OCI-LY7 (cell line): Measurements from ENCODE around the gene FAM171A1. TPM values are rescaled to one million over a fixed set of nuclear protein-coding genes. Genes with fewer than 3 reads are reported as not detected.

Source experiments
- BruUV-seq: library from RNA; stranded (reverse); fragments of 400-500 nt; replicated peaks from 2 replicates; lab custom pipeline; 2021; lab: Mats Ljungman, UMichigan
- CTCF ChIA-PET: fragments of 300-600 bp; sonication (Branson Sonifier 250); formaldehyde crosslinking; loops from one replicate; lab custom pipeline; 2022; ENCODE audit warnings: antibody characterized with exemption; ENCODE audit not compliant: unreplicated experiment; lab: Charles Lee
- POLR2A ChIA-PET: fragments of 300-600 bp; sonication (Branson Sonifier 250); formaldehyde crosslinking; loops from one replicate; lab custom pipeline; 2022; ENCODE audit warnings: antibody characterized with exemption; lab: Charles Lee
- DNase-seq: peaks from one replicate; pipeline ENCODE4 v3.0.0-alpha.2; 2015; ENCODE audit warnings: low spot score
- H2AFZ ChIP-seq: fragments of 200-600 bp; sonication (generic), shearing (Covaris generic); 2 replicates; pipeline ENCODE4 v1.6.1; 2014; ENCODE audit warnings: mild to moderate bottlenecking, antibody characterized with exemption, low read length, moderate library complexity
- H3K27ac ChIP-seq: fragments of 200-600 bp; sonication (generic); 2 replicates; pipeline ENCODE4 v1.5.1; 2014; ENCODE audit warnings: mixed run types, low read depth, mild to moderate bottlenecking, moderate library complexity, low read length, inconsistent platforms; ENCODE audit not compliant: poor library complexity, severe bottlenecking
- H3K36me3 ChIP-seq: fragments of 200-600 bp; sonication (generic); 2 replicates; pipeline ENCODE4 v1.6.1; 2014; ENCODE audit warnings: mild to moderate bottlenecking, antibody characterized with exemption, low read length, moderate library complexity, mixed read lengths; ENCODE audit not compliant: insufficient read depth
- H3K4me1 ChIP-seq: fragments of 200-600 bp; sonication (generic); 2 replicates; pipeline ENCODE4 v1.5.1; 2014; ENCODE audit warnings: mild to moderate bottlenecking, low read length; ENCODE audit not compliant: insufficient read depth, poor library complexity, severe bottlenecking
- H3K4me2 ChIP-seq: fragments of 200-600 bp; sonication (generic); 2 replicates; pipeline ENCODE4 v1.6.1; 2014; ENCODE audit warnings: mild to moderate bottlenecking, low read length
- H3K4me3 ChIP-seq: fragments of 200-600 bp; sonication (generic); 2 replicates; pipeline ENCODE4 v1.5.1; 2014; ENCODE audit warnings: mild to moderate bottlenecking, low read depth, low read length; ENCODE audit not compliant: poor library complexity, severe bottlenecking
- H3K79me2 ChIP-seq: fragments of 200-600 bp; sonication (generic); 2 replicates; pipeline ENCODE4 v1.6.1; 2016; ENCODE audit warnings: low read depth, mild to moderate bottlenecking, low read length, moderate library complexity, mixed read lengths; ENCODE audit not compliant: insufficient read depth
- H3K9me2 ChIP-seq: fragments of 200-600 bp; sonication (generic); 2 replicates; pipeline ENCODE4 v1.6.1; 2016; ENCODE audit warnings: mild to moderate bottlenecking, low read length, mixed read lengths; ENCODE audit not compliant: insufficient read depth
- H3K9me3 ChIP-seq: fragments of 200-600 bp; sonication (generic); 2 replicates; pipeline ENCODE4 v1.6.1; 2014; ENCODE audit warnings: mild to moderate bottlenecking, mixed run types, low read length, mixed read lengths
- H4K20me1 ChIP-seq: fragments of 200-600 bp; sonication (generic); 2 replicates; pipeline ENCODE4 v1.6.1; 2014; ENCODE audit warnings: mild to moderate bottlenecking, antibody characterized with exemption, low read length, moderate library complexity, mixed read lengths; ENCODE audit not compliant: insufficient read depth
- CTCF ChIP-seq: fragments of 200-600 bp; sonication (generic); conservative IDR thresholded peaks from 2 replicates; pipeline ENCODE4 v1.5.1; 2014; ENCODE audit warnings: mild to moderate bottlenecking, antibody characterized with exemption, low read length, moderate library complexity, mixed read lengths
- EZH2phosphoT487 ChIP-seq: fragments of 200-600 bp; sonication (generic); IDR thresholded peaks from 2 replicates; pipeline ENCODE4 v1.6.1; 2018; ENCODE audit warnings: low read depth, borderline replicate concordance, mild to moderate bottlenecking, mixed run types, antibody characterized with exemption, low read length, moderate library complexity, mixed read lengths
- intact Hi-C: fragments of 100-400 bp; cut with micrococcal nuclease; formaldehyde crosslinking; loops from one replicate; pipeline ENCODE4 v1.10.0; 2022; ENCODE audit not compliant: unreplicated experiment
- total RNA-seq, 2 experiments: library from RNA; depleted of rRNA in 1 of 2; stranded (reverse); fragments of >200 nt in 1 of 2; shearing (Covaris generic) in 1 of 2; gene quantifications; 2 replicates each; pipeline ENCODE4 v1.2.3, GENCODE V29; 2014 to 2022

Gene FAM171A1
- total RNA-seq, 2 experiments from 2014 or later = not detected

DNA sequence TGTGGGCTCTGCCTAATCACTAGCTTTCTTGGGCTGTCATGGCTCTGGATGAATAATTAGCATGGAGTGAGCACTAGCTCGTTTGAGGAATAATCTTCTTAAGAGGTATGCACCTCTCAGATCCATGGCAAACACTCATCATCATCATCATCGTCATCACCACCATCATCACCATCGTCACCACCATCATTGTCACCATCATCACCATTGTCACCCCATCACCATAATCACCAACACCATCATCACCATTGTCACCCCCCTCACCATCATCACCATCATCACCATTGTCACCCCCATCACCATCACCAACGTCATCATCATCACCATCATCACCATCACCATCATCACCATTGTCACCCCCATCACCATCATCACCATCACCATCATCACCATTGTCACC is 141.8 kb downstream of the FAM171A1 start:
- H3K36me3 ChIP-seq = no peaks in the 10 kb centered on the region

GRCh38 chr10:15228426-15228825 is 142.7 kb downstream of the FAM171A1 start:
- H3K4me3 ChIP-seq = no peak overlapping the region
- H3K4me2 ChIP-seq = no peak overlapping the region
- no peak overlapping the region for H3K27ac ChIP-seq
- ChIA-PET POLR2A (interaction anchor here (0.7 kb wide), 1 partner anchor 432 kb away, joined by 6 read pairs; no protein-coding TSS in a partner anchor), CTCF (no interaction called here)
- no peak overlapping the region for H2AFZ ChIP-seq
- no peaks in the 10 kb centered on the region for H3K79me2 ChIP-seq
- DNase-seq = no peak
- no TSS peak for BruUV-seq
- H4K20me1 ChIP-seq = no peaks in the 10 kb centered on the region
- no peaks in the 10 kb centered on the region for H3K36me3 ChIP-seq
- no peaks in the 10 kb centered on the region for H3K9me2 ChIP-seq
- no peaks in the 10 kb centered on the region for H3K4me1 ChIP-seq
- TF ChIP-seq EZH2phosphoT487 (no peak), CTCF (no peak)
- H3K9me3 ChIP-seq = no peaks in the 10 kb centered on the region
- intact Hi-C loops = no loop called here

More for the DNA sequence above, 141.8 kb downstream of the FAM171A1 start:
- DNase-seq = no peak
- no peaks in the 10 kb centered on the region for H3K9me3 ChIP-seq
- H3K27ac ChIP-seq = no peak overlapping the region
- H3K4me2 ChIP-seq = no peak overlapping the region
- no peak overlapping the region for H3K4me3 ChIP-seq
- intact Hi-C loops = no loop called here
- CTCF ChIA-PET = no interaction called here
- no peaks in the 10 kb centered on the region for H3K79me2 ChIP-seq
- no peaks in the 10 kb centered on the region for H3K4me1 ChIP-seq
- TF ChIP-seq EZH2phosphoT487 (no peak), CTCF (no peak)
- H2AFZ ChIP-seq = no peak overlapping the region
- BruUV-seq = no TSS peak
- no peaks in the 10 kb centered on the region for H4K20me1 ChIP-seq
- POLR2A ChIA-PET = interaction anchor here (0.6 kb wide), 1 partner anchor 14 kb away, joined by 4 read pairs; no protein-coding TSS in a partner anchor
- H3K9me2 ChIP-seq = no peaks in the 10 kb centered on the region

- no peaks in the 10 kb centered on the region for H3K9me2 ChIP-seq
- POLR2A ChIA-PET = interaction anchor here (0.7 kb wide), 1 partner anchor 433 kb away, joined by 6 read pairs; no protein-coding TSS in a partner anchor
- H3K27ac ChIP-seq = no peak overlapping the region
- no peak overlapping the region for H3K4me3 ChIP-seq
- no peaks in the 10 kb centered on the region for H3K4me1 ChIP-seq
- no peaks in the 10 kb centered on the region for H3K79me2 ChIP-seq
- CTCF ChIA-PET = no interaction called here
- no peak overlapping the region for H2AFZ ChIP-seq
- no peaks in the 10 kb centered on the region for H4K20me1 ChIP-seq
- no peak overlapping the region for H3K4me2 ChIP-seq
- DNase-seq = no peak
- H3K36me3 ChIP-seq = no peaks in the 10 kb centered on the region
- BruUV-seq = no TSS peak
- no peak for TF ChIP-seq EZH2phosphoT487
- no peak for TF ChIP-seq CTCF
- H3K9me3 ChIP-seq = no peaks in the 10 kb centered on the region
- intact Hi-C loops = no loop called here
Measured at GRCh38 chr10:15227611-15228372, 143.3 kb downstream of the FAM171A1 start.
